WTC11 (cell line): ENCODE measurements around the gene RALA. TPM values are rescaled to one million over a fixed set of nuclear protein-coding genes. Genes with fewer than 3 reads are reported as not detected.

Experiments
- ATAC-seq: fragments of 200-7000 bp; cut with Tn5 transposase; 2 replicates; pipeline ENCODE4 v1.10.0; 2021; ENCODE audit warnings: mild to moderate bottlenecking, moderate library complexity
- CTCF ChIA-PET: fragments of 300-600 bp; sonication (Branson Sonifier 250); formaldehyde crosslinking; loops from one replicate; lab custom pipeline; 2021; ENCODE audit warnings: antibody characterized with exemption; lab: Charles Lee
- POLR2A ChIA-PET: fragments of 350-600 bp; sonication (Branson Sonifier 250); formaldehyde crosslinking; loops from one replicate; lab custom pipeline; 2021; ENCODE audit warnings: antibody characterized with exemption; lab: Charles Lee
- DNase-seq: peaks from one replicate; pipeline ENCODE4 v3.0.0; 2021; ENCODE audit warnings: low spot score
- H3K27ac Mint-ChIP-seq: 2 replicates; pipeline ENCODE4 v1.8.0; 2021; ENCODE audit warnings: mixed read lengths
- H3K27me3 Mint-ChIP-seq: 2 replicates; pipeline ENCODE4 v1.8.0; 2021; ENCODE audit warnings: low read depth, mild to moderate bottlenecking, moderate library complexity, mixed read lengths
- H3K36me3 Mint-ChIP-seq: 2 replicates; pipeline ENCODE4 v1.8.0; 2021; ENCODE audit warnings: mixed read lengths
- H3K4me1 Mint-ChIP-seq: 2 replicates; pipeline ENCODE4 v1.8.0; 2022; ENCODE audit warnings: mixed read lengths
- H3K4me3 Mint-ChIP-seq: 2 replicates; pipeline ENCODE4 v1.8.0; 2021; ENCODE audit warnings: mild to moderate bottlenecking, moderate library complexity, mixed read lengths
- H3K9me3 Mint-ChIP-seq: 2 replicates; pipeline ENCODE4 v1.8.0; 2021; ENCODE audit warnings: mixed read lengths
- CBFB ChIP-seq: sonication (generic); formaldehyde crosslinking; IDR thresholded peaks from 2 replicates; pipeline ENCODE4 v1.8.1; 2022; ENCODE audit warnings: mild to moderate bottlenecking, low read depth, missing genetic modification reagents
- EMX1 ChIP-seq: fragments of 250-450 bp; sonication (Bioruptor Pico); IDR thresholded peaks from 2 replicates; pipeline ENCODE4 v1.8.0; 2021; ENCODE audit warnings: mild to moderate bottlenecking
- ETV6 ChIP-seq: sonication (generic); formaldehyde crosslinking; IDR thresholded peaks from 2 replicates; pipeline ENCODE4 v1.8.1; 2022; ENCODE audit warnings: mild to moderate bottlenecking, missing genetic modification reagents
- FOXK1 ChIP-seq: sonication (generic); formaldehyde crosslinking; IDR thresholded peaks from 2 replicates; pipeline ENCODE4 v1.8.0; 2022; ENCODE audit warnings: mild to moderate bottlenecking, moderate library complexity, missing genetic modification reagents
- GRHL2 ChIP-seq: fragments of 250-450 bp; sonication (Bioruptor Pico); IDR thresholded peaks from 2 replicates; pipeline ENCODE4 v1.8.0; 2022; ENCODE audit warnings: mild to moderate bottlenecking, moderate library complexity; ENCODE audit not compliant: insufficient replicate concordance, severe bottlenecking
- GTF2I ChIP-seq: fragments of 250-450 bp; sonication (Bioruptor Pico); conservative IDR thresholded peaks from 2 replicates; pipeline ENCODE4 v1.4.0; 2021; ENCODE audit warnings: mild to moderate bottlenecking
- JAZF1 ChIP-seq: fragments of 250-450 bp; sonication (Bioruptor Pico); IDR thresholded peaks from 2 replicates; pipeline ENCODE4 v1.9.0; 2021; ENCODE audit warnings: moderate library complexity, mild to moderate bottlenecking, inconsistent platforms
- MYBL2 ChIP-seq: sonication (generic); formaldehyde crosslinking; IDR thresholded peaks from 2 replicates; pipeline ENCODE4 v1.8.1; 2023; ENCODE audit warnings: mild to moderate bottlenecking, moderate library complexity, missing genetic modification reagents
- NR1H2 ChIP-seq: sonication (generic); formaldehyde crosslinking; IDR thresholded peaks from 2 replicates; pipeline ENCODE4 v1.9.0; 2021; ENCODE audit warnings: mild to moderate bottlenecking, moderate library complexity, missing genetic modification reagents
- NR2C2 ChIP-seq: sonication (generic); formaldehyde crosslinking; IDR thresholded peaks from 2 replicates; pipeline ENCODE4 v1.8.0; 2022; ENCODE audit warnings: mild to moderate bottlenecking, missing genetic modification reagents
- OVOL2 ChIP-seq: fragments of 250-450 bp; sonication (Bioruptor Pico); IDR thresholded peaks from 2 replicates; pipeline ENCODE4 v1.9.0; 2021; ENCODE audit warnings: mild to moderate bottlenecking, borderline replicate concordance
- PRRX2 ChIP-seq: fragments of 250-450 bp; sonication (Bioruptor Pico); IDR thresholded peaks from 2 replicates; pipeline ENCODE4 v1.8.0; 2021; ENCODE audit warnings: mild to moderate bottlenecking
- TEAD1 ChIP-seq: sonication (generic); formaldehyde crosslinking; IDR thresholded peaks from 2 replicates; pipeline ENCODE4 v1.8.0; 2022; ENCODE audit warnings: mild to moderate bottlenecking, missing genetic modification reagents
- ZNF219 ChIP-seq: sonication (generic); formaldehyde crosslinking; IDR thresholded peaks from 2 replicates; pipeline ENCODE4 v1.8.0; 2023; ENCODE audit warnings: missing genetic modification reagents, mild to moderate bottlenecking, borderline replicate concordance
- ZNF263 ChIP-seq: sonication (generic); formaldehyde crosslinking; IDR thresholded peaks from 2 replicates; pipeline ENCODE4 v1.8.1; 2022; ENCODE audit warnings: low read depth, mild to moderate bottlenecking, moderate library complexity, missing genetic modification reagents
- ZNF317 ChIP-seq: sonication (generic); formaldehyde crosslinking; IDR thresholded peaks from 2 replicates; pipeline ENCODE4 v1.8.1; 2023; ENCODE audit warnings: low read depth, mild to moderate bottlenecking, moderate library complexity, missing genetic modification reagents, borderline replicate concordance
- total RNA-seq: library from RNA; stranded (reverse); gene quantifications from 3 replicates; pipeline ENCODE4 v1.2.3, GENCODE V29; 2021
- TF ChIP-seq, protein P1 (sequence below): sonication (generic); formaldehyde crosslinking; IDR thresholded peaks from 2 replicates; pipeline ENCODE4 v1.8.0; 2022; ENCODE audit warnings: mild to moderate bottlenecking, missing genetic modification reagents
- TF ChIP-seq, protein P2 (sequence below): fragments of 250-450 bp; sonication (Bioruptor Pico); IDR thresholded peaks from 2 replicates; pipeline ENCODE4 v1.9.0; 2021; ENCODE audit warnings: mild to moderate bottlenecking
- TF ChIP-seq, protein P3 (sequence below): fragments of 250-450 bp; sonication (Bioruptor Pico); IDR thresholded peaks from 2 replicates; pipeline ENCODE4 v1.9.0; 2021; ENCODE audit warnings: mild to moderate bottlenecking, borderline replicate concordance
- TF ChIP-seq, protein P4 (sequence below): sonication (generic); formaldehyde crosslinking; IDR thresholded peaks from 2 replicates; pipeline ENCODE4 v1.8.1; 2023; ENCODE audit warnings: mild to moderate bottlenecking, missing genetic modification reagents, moderate library complexity

Gene RALA
- total RNA-seq, 1 experiment from 2014 or later, result 57.3 TPM

DNA sequence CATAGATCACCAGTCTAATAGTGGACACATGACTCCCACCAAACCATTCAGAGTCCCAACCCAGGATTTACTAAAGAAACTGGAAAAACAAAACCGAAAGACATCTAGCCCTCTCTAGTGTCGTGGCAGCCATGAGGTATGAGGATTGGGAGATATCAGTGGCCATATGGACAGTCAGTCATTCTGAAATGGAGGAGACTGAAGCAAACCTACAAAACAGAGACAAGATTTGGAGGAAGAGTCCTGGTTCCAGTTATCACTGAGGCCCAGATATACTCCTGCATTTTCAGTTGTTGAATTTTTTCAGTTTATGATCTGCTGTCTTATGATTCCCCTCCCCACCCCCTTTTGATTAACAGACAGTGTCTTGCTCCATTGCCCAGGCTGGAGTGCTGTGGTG is 9.1 kb upstream of the RALA start:
- DNase-seq (no peak), ATAC-seq (no peak)
- no peak overlapping the region for H3K4me3 Mint-ChIP-seq
- TF ChIP-seq PRRX2, result no peak
- TF ChIP-seq ETV6 (CRISPR knock-in tag), result no peak
- TF ChIP-seq GRHL2, result no peak
- no peaks in the 10 kb centered on the region for H3K36me3 Mint-ChIP-seq
- ChIA-PET CTCF (interaction anchor here (0.8 to 1.5 kb wide), 2 partner anchors 9 to 128 kb away, joined by 4 to 6 read pairs; partner anchors contain the start of gene RALA), POLR2A (interaction anchor here (1.2 kb wide), 1 partner anchor 9 kb away, joined by 3 read pairs; the partner anchor contains the start of gene RALA)
- no peak overlapping the region for H3K27ac Mint-ChIP-seq
- no peaks in the 10 kb centered on the region for H3K9me3 Mint-ChIP-seq
- peaks cover 22% of the 10 kb centered on the region for H3K27me3 Mint-ChIP-seq
- H3K4me1 Mint-ChIP-seq, result peaks cover 8% of the 10 kb centered on the region

DNA sequence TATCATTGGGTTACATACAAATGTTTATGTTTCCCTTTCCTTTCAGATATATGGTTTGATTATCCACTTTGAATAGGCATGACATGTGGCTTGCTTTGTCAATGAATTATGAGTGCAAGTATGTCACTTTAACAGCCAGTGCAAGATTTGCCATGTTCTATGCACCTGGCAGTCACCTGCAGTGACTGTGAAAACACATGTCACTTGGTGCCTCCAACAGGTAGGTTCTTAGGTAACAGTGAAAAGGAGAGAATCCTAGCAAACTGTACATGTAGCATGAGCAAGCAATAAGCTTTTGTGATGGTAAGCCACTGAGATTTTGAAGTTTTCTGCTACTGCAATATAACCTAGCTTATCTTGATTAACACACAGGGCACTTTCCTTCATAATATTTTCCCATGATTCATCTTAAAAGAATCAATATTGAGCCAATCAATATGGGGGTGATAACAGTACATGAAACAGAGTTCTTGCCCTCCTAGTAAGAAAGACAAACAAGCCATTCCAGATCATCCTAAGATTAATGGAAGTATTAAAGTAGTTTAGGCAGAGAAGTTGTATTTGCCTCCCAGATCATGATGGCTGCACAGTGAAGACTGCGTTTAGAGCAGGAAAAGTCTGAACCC is 7.9 kb upstream of the RALA start:
- Mint-ChIP-seq H3K4me1 (no peaks in the 10 kb centered on the region), H3K9me3 (no peaks in the 10 kb centered on the region), H3K27me3 (peaks cover 11% of the 10 kb centered on the region), H3K27ac (no peak overlapping the region), H3K4me3 (no peak overlapping the region), H3K36me3 (no peaks in the 10 kb centered on the region)
- TF ChIP-seq ZNF317 (CRISPR knock-in tag), result no peak
- TF ChIP-seq, protein P1, sequence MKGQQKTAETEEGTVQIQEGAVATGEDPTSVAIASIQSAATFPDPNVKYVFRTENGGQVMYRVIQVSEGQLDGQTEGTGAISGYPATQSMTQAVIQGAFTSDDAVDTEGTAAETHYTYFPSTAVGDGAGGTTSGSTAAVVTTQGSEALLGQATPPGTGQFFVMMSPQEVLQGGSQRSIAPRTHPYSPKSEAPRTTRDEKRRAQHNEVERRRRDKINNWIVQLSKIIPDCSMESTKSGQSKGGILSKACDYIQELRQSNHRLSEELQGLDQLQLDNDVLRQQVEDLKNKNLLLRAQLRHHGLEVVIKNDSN (CRISPR knock-in tag), result no peak
- TF ChIP-seq ZNF263, result no peak
- no peak for TF ChIP-seq JAZF1
- TF ChIP-seq, protein P2, sequence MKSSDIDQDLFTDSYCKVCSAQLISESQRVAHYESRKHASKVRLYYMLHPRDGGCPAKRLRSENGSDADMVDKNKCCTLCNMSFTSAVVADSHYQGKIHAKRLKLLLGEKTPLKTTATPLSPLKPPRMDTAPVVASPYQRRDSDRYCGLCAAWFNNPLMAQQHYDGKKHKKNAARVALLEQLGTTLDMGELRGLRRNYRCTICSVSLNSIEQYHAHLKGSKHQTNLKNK (CRISPR knock-in tag), result no peak
- TF ChIP-seq TEAD1 (CRISPR knock-in tag), result no peak
- CTCF ChIA-PET, result interaction anchor here (1.4 kb wide), 1 partner anchor 35 kb away, joined by 3 read pairs; no protein-coding TSS in a partner anchor
- POLR2A ChIA-PET, result interaction anchor here (0.6 kb wide), 1 partner anchor 1757 kb away, joined by 3 read pairs; no protein-coding TSS in a partner anchor
- DNase-seq (no peak), ATAC-seq (no peak)

- no peak overlapping the region for H3K27ac Mint-ChIP-seq
- TF ChIP-seq ETV6 (CRISPR knock-in tag) (no peak), CBFB (no peak), GTF2I (no peak), FOXK1 (CRISPR knock-in tag) (no peak)
- ATAC-seq, result no peak
- peaks cover 4% of the 10 kb centered on the region for H3K27me3 Mint-ChIP-seq
- no peaks in the 10 kb centered on the region for H3K4me1 Mint-ChIP-seq
- H3K9me3 Mint-ChIP-seq, result no peaks in the 10 kb centered on the region
- H3K4me3 Mint-ChIP-seq, result no peak overlapping the region
- ChIA-PET CTCF (interaction anchor here (1.4 kb wide), 1 partner anchor 35 kb away, joined by 3 read pairs; no protein-coding TSS in a partner anchor), POLR2A (interaction anchor here (0.6 kb wide), 1 partner anchor 1757 kb away, joined by 3 read pairs; no protein-coding TSS in a partner anchor)
- no peak for DNase-seq
- no peaks in the 10 kb centered on the region for H3K36me3 Mint-ChIP-seq
Measured at GRCh38 chr7:39616138-39616537, 7.2 kb upstream of the RALA start.

- Mint-ChIP-seq H3K27ac (no peak overlapping the region), H3K4me1 (peaks cover 3% of the 10 kb centered on the region), H3K4me3 (no peak overlapping the region), H3K9me3 (no peaks in the 10 kb centered on the region), H3K36me3 (no peaks in the 10 kb centered on the region), H3K27me3 (peaks cover 3% of the 10 kb centered on the region; the same call in 1 of the 2 replicates)
- DNase-seq, result no peak
- CTCF ChIA-PET, result no interaction called here
- POLR2A ChIA-PET, result no interaction called here
- no peak for ATAC-seq
- TF ChIP-seq, protein P3, sequence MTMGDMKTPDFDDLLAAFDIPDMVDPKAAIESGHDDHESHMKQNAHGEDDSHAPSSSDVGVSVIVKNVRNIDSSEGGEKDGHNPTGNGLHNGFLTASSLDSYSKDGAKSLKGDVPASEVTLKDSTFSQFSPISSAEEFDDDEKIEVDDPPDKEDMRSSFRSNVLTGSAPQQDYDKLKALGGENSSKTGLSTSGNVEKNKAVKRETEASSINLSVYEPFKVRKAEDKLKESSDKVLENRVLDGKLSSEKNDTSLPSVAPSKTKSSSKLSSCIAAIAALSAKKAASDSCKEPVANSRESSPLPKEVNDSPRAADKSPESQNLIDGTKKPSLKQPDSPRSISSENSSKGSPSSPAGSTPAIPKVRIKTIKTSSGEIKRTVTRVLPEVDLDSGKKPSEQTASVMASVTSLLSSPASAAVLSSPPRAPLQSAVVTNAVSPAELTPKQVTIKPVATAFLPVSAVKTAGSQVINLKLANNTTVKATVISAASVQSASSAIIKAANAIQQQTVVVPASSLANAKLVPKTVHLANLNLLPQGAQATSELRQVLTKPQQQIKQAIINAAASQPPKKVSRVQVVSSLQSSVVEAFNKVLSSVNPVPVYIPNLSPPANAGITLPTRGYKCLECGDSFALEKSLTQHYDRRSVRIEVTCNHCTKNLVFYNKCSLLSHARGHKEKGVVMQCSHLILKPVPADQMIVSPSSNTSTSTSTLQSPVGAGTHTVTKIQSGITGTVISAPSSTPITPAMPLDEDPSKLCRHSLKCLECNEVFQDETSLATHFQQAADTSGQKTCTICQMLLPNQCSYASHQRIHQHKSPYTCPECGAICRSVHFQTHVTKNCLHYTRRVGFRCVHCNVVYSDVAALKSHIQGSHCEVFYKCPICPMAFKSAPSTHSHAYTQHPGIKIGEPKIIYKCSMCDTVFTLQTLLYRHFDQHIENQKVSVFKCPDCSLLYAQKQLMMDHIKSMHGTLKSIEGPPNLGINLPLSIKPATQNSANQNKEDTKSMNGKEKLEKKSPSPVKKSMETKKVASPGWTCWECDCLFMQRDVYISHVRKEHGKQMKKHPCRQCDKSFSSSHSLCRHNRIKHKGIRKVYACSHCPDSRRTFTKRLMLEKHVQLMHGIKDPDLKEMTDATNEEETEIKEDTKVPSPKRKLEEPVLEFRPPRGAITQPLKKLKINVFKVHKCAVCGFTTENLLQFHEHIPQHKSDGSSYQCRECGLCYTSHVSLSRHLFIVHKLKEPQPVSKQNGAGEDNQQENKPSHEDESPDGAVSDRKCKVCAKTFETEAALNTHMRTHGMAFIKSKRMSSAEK, result no peak
- no peak for TF ChIP-seq OVOL2
- TF ChIP-seq EMX1 (CRISPR knock-in tag), result no peak
- TF ChIP-seq NR1H2, result no peak
- TF ChIP-seq ZNF219, result no peak
- TF ChIP-seq NR2C2 (CRISPR knock-in tag), result no peak
- TF ChIP-seq, protein P4, sequence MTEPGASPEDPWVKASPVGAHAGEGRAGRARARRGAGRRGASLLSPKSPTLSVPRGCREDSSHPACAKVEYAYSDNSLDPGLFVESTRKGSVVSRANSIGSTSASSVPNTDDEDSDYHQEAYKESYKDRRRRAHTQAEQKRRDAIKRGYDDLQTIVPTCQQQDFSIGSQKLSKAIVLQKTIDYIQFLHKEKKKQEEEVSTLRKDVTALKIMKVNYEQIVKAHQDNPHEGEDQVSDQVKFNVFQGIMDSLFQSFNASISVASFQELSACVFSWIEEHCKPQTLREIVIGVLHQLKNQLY (CRISPR knock-in tag), result no peak
- TF ChIP-seq GRHL2, result no peak
- TF ChIP-seq MYBL2 (CRISPR knock-in tag), result no peak
Measured at GRCh38 chr7:39617005-39617404, 6.4 kb upstream of the RALA start.
